Panc1 (cell line): Measurements from ENCODE around the gene CTSD. TPM values are rescaled to one million over a fixed set of nuclear protein-coding genes. Genes with fewer than 3 reads are reported as not detected.

Experiments
- ATAC-seq: fragments of 200-7000 bp; cut with Tn5 transposase; 2 replicates; pipeline ENCODE4 v1.9.1; 2020; ENCODE audit warnings: mild to moderate bottlenecking, moderate library complexity
- BruUV-seq: library from RNA; stranded (reverse); fragments of 400-500 nt; replicated peaks from 2 replicates; lab custom pipeline; 2021; lab: Mats Ljungman, UMichigan
- CTCF ChIA-PET: fragments of 300-600 bp; sonication (Branson Sonifier 250); formaldehyde crosslinking; loops from one replicate; lab custom pipeline; 2022; ENCODE audit warnings: antibody characterized with exemption; lab: Charles Lee
- POLR2A ChIA-PET: fragments of 300-600 bp; sonication (Branson Sonifier 250); formaldehyde crosslinking; loops from one replicate; lab custom pipeline; 2022; ENCODE audit warnings: antibody characterized with exemption; lab: Charles Lee
- DNase-seq: peaks from one replicate; pipeline ENCODE4 v3.0.0-alpha.2; 2010; ENCODE audit warnings: low read depth, low spot score
- H3K27ac ChIP-seq: 2 replicates; pipeline ENCODE4 v1.5.1; 2011; ENCODE audit warnings: mild to moderate bottlenecking, low read length, inconsistent platforms
- H3K27me3 ChIP-seq: fragments of 200-500 bp; sonication (Bioruptor generic); 2 replicates; pipeline ENCODE4 v1.6.0; 2014; ENCODE audit warnings: low read length, inconsistent platforms; ENCODE audit not compliant: control insufficient read depth, insufficient read depth
- H3K36me3 ChIP-seq: fragments of 200-500 bp; sonication (Bioruptor generic); 2 replicates; pipeline ENCODE4 v1.5.1; 2014; ENCODE audit warnings: inconsistent platforms, mild to moderate bottlenecking, low read length, moderate library complexity; ENCODE audit not compliant: control insufficient read depth, insufficient read depth
- H3K4me1 ChIP-seq: 2 replicates; pipeline ENCODE4 v1.5.1; 2011; ENCODE audit warnings: inconsistent platforms, mild to moderate bottlenecking, low read length, moderate library complexity; ENCODE audit not compliant: control insufficient read depth, insufficient read depth
- H3K4me3 ChIP-seq, 2 experiments: 2 replicates each; pipeline ENCODE4 v1.5.1; 2011 to 2012; ENCODE audit warnings: low read depth in 2 of 2, low read length in 2 of 2, mild to moderate bottlenecking in 2 of 2, inconsistent platforms in 1 of 2, moderate library complexity in 1 of 2
- H3K9me3 ChIP-seq: fragments of 200-500 bp; sonication (Bioruptor generic); 2 replicates; pipeline ENCODE4 v1.5.1; 2014; ENCODE audit warnings: low read depth, mild to moderate bottlenecking, inconsistent platforms, low read length, moderate library complexity; ENCODE audit not compliant: control insufficient read depth, insufficient read depth
- CTCF ChIP-seq: fragments of 450-650 bp; IDR thresholded peaks from 2 replicates; pipeline ENCODE4 v1.5.1; 2017; ENCODE audit warnings: mild to moderate bottlenecking
- POLR2AphosphoS5 ChIP-seq: IDR thresholded peaks from 2 replicates; pipeline ENCODE4 v1.6.1; 2012; ENCODE audit warnings: mild to moderate bottlenecking, low read depth, low read length, moderate library complexity
- SIN3A ChIP-seq: IDR thresholded peaks from 2 replicates; pipeline ENCODE4 v1.6.1; 2012; ENCODE audit warnings: low read depth, mild to moderate bottlenecking, low read length, moderate library complexity, borderline replicate concordance; ENCODE audit not compliant: insufficient read depth
- TCF7L2 ChIP-seq: IDR thresholded peaks from 2 replicates; pipeline ENCODE4 v1.6.1; 2011; ENCODE audit warnings: mild to moderate bottlenecking, low read depth, low read length, inconsistent platforms
- in situ Hi-C: cut with HindIII; loops from 2 replicates; pipeline ENCODE4 v1.10.0; 2016; ENCODE audit warnings: low sequenced_read_pairs, low pct_unique_long_range_greater_than_20kb
- intact Hi-C: fragments of 100-400 bp; cut with micrococcal nuclease; formaldehyde crosslinking; loops from one replicate; pipeline ENCODE4 v1.10.0; 2022; ENCODE audit not compliant: unreplicated experiment
- total RNA-seq: library from RNA; stranded (reverse); gene quantifications from one replicate; pipeline ENCODE4 v1.2.1, GENCODE V29; 2021; ENCODE audit not compliant: unreplicated experiment
- TF ChIP-seq, protein P1 (sequence below), 2 experiments: IDR thresholded peaks; 2 replicates each; pipeline ENCODE4 v1.6.1; 2011 to 2012; ENCODE audit warnings: low read depth in 2 of 2, control low read depth in 1 of 2, low read length in 1 of 2, mild to moderate bottlenecking in 1 of 2, moderate library complexity in 1 of 2; ENCODE audit not compliant: insufficient read depth in 1 of 2

Gene CTSD
- total RNA-seq, 1 experiment from 2014 or later: 1,813 TPM

GRCh38 chr11:1783725-1784529 lies 20.2 kb upstream of the CTSD start:
- Histone ChIP-seq H3K4me1 (peaks cover 48% of the 10 kb centered on the region), H3K36me3 (no peaks in the 10 kb centered on the region), H3K4me3 (no peak overlapping the region), H3K9me3 (no peaks in the 10 kb centered on the region), H3K27me3 (no peaks in the 10 kb centered on the region), H3K27ac (peak overlapping the region; percentile 82)
- POLR2A ChIA-PET: no interaction called here
- in situ Hi-C loops: no loop called here
- ATAC-seq (peak; percentile 5), DNase-seq (no peak)
- intact Hi-C loops: no loop called here
- TF ChIP-seq, protein P1, sequence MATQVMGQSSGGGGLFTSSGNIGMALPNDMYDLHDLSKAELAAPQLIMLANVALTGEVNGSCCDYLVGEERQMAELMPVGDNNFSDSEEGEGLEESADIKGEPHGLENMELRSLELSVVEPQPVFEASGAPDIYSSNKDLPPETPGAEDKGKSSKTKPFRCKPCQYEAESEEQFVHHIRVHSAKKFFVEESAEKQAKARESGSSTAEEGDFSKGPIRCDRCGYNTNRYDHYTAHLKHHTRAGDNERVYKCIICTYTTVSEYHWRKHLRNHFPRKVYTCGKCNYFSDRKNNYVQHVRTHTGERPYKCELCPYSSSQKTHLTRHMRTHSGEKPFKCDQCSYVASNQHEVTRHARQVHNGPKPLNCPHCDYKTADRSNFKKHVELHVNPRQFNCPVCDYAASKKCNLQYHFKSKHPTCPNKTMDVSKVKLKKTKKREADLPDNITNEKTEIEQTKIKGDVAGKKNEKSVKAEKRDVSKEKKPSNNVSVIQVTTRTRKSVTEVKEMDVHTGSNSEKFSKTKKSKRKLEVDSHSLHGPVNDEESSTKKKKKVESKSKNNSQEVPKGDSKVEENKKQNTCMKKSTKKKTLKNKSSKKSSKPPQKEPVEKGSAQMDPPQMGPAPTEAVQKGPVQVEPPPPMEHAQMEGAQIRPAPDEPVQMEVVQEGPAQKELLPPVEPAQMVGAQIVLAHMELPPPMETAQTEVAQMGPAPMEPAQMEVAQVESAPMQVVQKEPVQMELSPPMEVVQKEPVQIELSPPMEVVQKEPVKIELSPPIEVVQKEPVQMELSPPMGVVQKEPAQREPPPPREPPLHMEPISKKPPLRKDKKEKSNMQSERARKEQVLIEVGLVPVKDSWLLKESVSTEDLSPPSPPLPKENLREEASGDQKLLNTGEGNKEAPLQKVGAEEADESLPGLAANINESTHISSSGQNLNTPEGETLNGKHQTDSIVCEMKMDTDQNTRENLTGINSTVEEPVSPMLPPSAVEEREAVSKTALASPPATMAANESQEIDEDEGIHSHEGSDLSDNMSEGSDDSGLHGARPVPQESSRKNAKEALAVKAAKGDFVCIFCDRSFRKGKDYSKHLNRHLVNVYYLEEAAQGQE (IDR thresholded peaks at IDR 0.05; ENCODE audit: insufficient read depth in 1 of 2, low read depth in 2 of 2, low read length in 1 of 2): no peak
- TF ChIP-seq TCF7L2: no peak
- TF ChIP-seq POLR2AphosphoS5: no peak
- CTCF ChIA-PET: interaction anchor here (0.5 kb wide), 1 partner anchor 49 kb away, joined by 4 read pairs; no protein-coding TSS in a partner anchor
- no TSS peak for BruUV-seq

GRCh38 chr11:1782831-1783724 lies 19.4 kb upstream of the CTSD start:
- in situ Hi-C loops: no loop called here
- no TSS peak for BruUV-seq
- no peaks in the 10 kb centered on the region for H3K9me3 ChIP-seq
- CTCF ChIA-PET: interaction anchor here (1.1 kb wide), 1 partner anchor 42 kb away, joined by 4 read pairs; no protein-coding TSS in a partner anchor
- POLR2A ChIA-PET: interaction anchor here (0.6 kb wide), 1 partner anchor 38 kb away, joined by 3 read pairs; no protein-coding TSS in a partner anchor
- H3K4me3 ChIP-seq: peak overlapping the region in 1 of 2 experiments; percentile 26; a peak in 1 of 4 replicates
- H3K4me1 ChIP-seq: peaks cover 48% of the 10 kb centered on the region
- no peaks in the 10 kb centered on the region for H3K36me3 ChIP-seq
- H3K27ac ChIP-seq: peak overlapping the region; percentile 82
- TF ChIP-seq CTCF (no peak), TCF7L2 (0 out of 2 replicates have a peak, but pooled peaks have one; percentile 30), SIN3A (no peak), POLR2AphosphoS5 (peak; percentile 73; the same call in 1 of the 2 replicates)
- TF ChIP-seq, protein P1 (IDR thresholded peaks at IDR 0.05; ENCODE audit: insufficient read depth in 1 of 2, low read depth in 2 of 2, low read length in 1 of 2): no peak
- ATAC-seq: peak; percentile 72
- no peaks in the 10 kb centered on the region for H3K27me3 ChIP-seq
- peak; percentile 66 for DNase-seq
- intact Hi-C loops: no loop called here
